H1 (cell line): Measurements from ENCODE around the gene TSHZ2. TPM values are rescaled to one million over a fixed set of nuclear protein-coding genes. Genes with fewer than 3 reads are reported as not detected.

Experiments used
- CTCF ChIA-PET: fragments of 300-600 bp; sonication (Branson Sonifier 250); formaldehyde crosslinking; loops from one replicate; lab custom pipeline; 2021; ENCODE audit not compliant: partially characterized antibody; lab: Charles Lee
- POLR2A ChIA-PET: fragments of 300-600 bp; sonication (Branson Sonifier 250); formaldehyde crosslinking; loops from one replicate; lab custom pipeline; 2021; ENCODE audit warnings: inconsistent platforms; ENCODE audit not compliant: partially characterized antibody; lab: Charles Lee
- DNase-seq, 2 experiments: peaks; one replicate each; pipeline versions ENCODE4 v3.0.0 to v3.0.0-alpha.2; 2010 to 2022; ENCODE audit warnings: low spot score in 2 of 2, low read depth in 1 of 2, mixed read lengths in 1 of 2
- FAIRE-seq: peaks from 2 replicates; lab custom pipeline; 2011; peaks lifted over from hg19 to GRCh38; lab: Jason Lieb, UNC
- H2AFZ ChIP-seq: 2 replicates; pipeline ENCODE4 v1.8.1; 2012; ENCODE audit warnings: low read length, inconsistent platforms
- H2AK5ac ChIP-seq: 2 replicates; pipeline ENCODE4 v1.6.1; 2013; ENCODE audit warnings: low read depth, low read length
- H2BK120ac ChIP-seq: replicated peaks from 2 replicates; pipeline ENCODE3; 2013; ENCODE audit warnings: low read depth, low read length, inconsistent platforms
- H2BK12ac ChIP-seq: 2 replicates; pipeline ENCODE4 v1.6.1; 2013; ENCODE audit warnings: low read depth, low read length
- H2BK15ac ChIP-seq: 2 replicates; pipeline ENCODE4 v1.6.1; 2013; ENCODE audit warnings: low read length
- H2BK20ac ChIP-seq: 2 replicates; pipeline ENCODE4 v1.6.1; 2013; ENCODE audit warnings: low read length
- H2BK5ac ChIP-seq: 2 replicates; pipeline ENCODE4 v1.6.1; 2013; ENCODE audit warnings: low read depth, low read length
- H3K14ac ChIP-seq: 2 replicates; pipeline ENCODE4 v1.6.1; 2013; ENCODE audit warnings: inconsistent platforms; ENCODE audit not compliant: insufficient read length
- H3K18ac ChIP-seq: 2 replicates; pipeline ENCODE4 v1.6.1; 2013; ENCODE audit warnings: low read length; ENCODE audit errors: extremely low read depth
- H3K23ac ChIP-seq: 2 replicates; pipeline ENCODE4 v1.6.1; 2013; ENCODE audit warnings: inconsistent platforms; ENCODE audit not compliant: insufficient read length
- H3K23me2 ChIP-seq: 2 replicates; pipeline ENCODE4 v1.6.1; 2013; ENCODE audit warnings: low read depth, low read length
- H3K27ac ChIP-seq: 2 replicates; pipeline ENCODE4 v1.6.1; 2011; ENCODE audit warnings: low read depth, low read length, inconsistent platforms
- H3K27me3 ChIP-seq, 4 experiments: replicated peaks in 1 of 4; 1 replicate in 1 of 4; 2 replicates in 3 of 4; pipeline versions ENCODE4 v1.6.1 to v1.8.1; 2011 to 2013; ENCODE audit warnings: low read length in 3 of 4, mild to moderate bottlenecking in 3 of 4, inconsistent platforms in 2 of 4, mixed read lengths in 2 of 4, moderate library complexity in 1 of 4; ENCODE audit not compliant: control insufficient read depth in 3 of 4, insufficient read depth in 3 of 4; ENCODE audit errors: extremely low read depth in 1 of 4
- H3K36me3 ChIP-seq, 4 experiments: 2 replicates each; pipeline versions ENCODE4 v1.6.1 to v1.8.1; 2011 to 2013; ENCODE audit warnings: mild to moderate bottlenecking in 4 of 4, low read length in 3 of 4, moderate library complexity in 2 of 4, control low read depth in 1 of 4, inconsistent platforms in 1 of 4; ENCODE audit not compliant: insufficient read depth in 4 of 4, control insufficient read depth in 2 of 4
- H3K4ac ChIP-seq: replicated peaks from 2 replicates; pipeline ENCODE3; 2013; ENCODE audit warnings: low read length, low read depth, mixed read lengths, inconsistent platforms; ENCODE audit not compliant: insufficient read length
- H3K4me1 ChIP-seq, 4 experiments: replicated peaks in 1 of 4; 1 replicate in 1 of 4; 2 replicates in 3 of 4; pipeline versions ENCODE4 v1.6.1 to v1.8.1; 2011 to 2013; ENCODE audit warnings: low read length in 3 of 4, inconsistent platforms in 2 of 4, mixed read lengths in 1 of 4; ENCODE audit not compliant: insufficient read depth in 4 of 4, control insufficient read depth in 3 of 4
- H3K4me2 ChIP-seq, 2 experiments: 2 replicates each; pipeline versions ENCODE4 v1.6.1 to v1.8.1; 2011 to 2013; ENCODE audit warnings: low read depth in 2 of 2, low read length in 2 of 2, control low read depth in 1 of 2, inconsistent platforms in 1 of 2, mild to moderate bottlenecking in 1 of 2; ENCODE audit not compliant: insufficient read depth in 1 of 2
- H3K4me3 ChIP-seq, 4 experiments: fragments of 200-600, 300-600 bp in 1 of 4; sonication (generic), shearing (Covaris generic), sonication (Bioruptor Twin) in 1 of 4; 2 replicates each; pipeline versions ENCODE4 v1.5.1 to v1.8.1; 2011 to 2016; ENCODE audit warnings: low read length in 4 of 4, low read depth in 3 of 4, control low read depth in 2 of 4, inconsistent platforms in 2 of 4, mild to moderate bottlenecking in 2 of 4, mixed read lengths in 1 of 4, moderate library complexity in 1 of 4; ENCODE audit not compliant: insufficient read depth in 2 of 4; ENCODE audit errors: extremely low read depth in 1 of 4
- H3K56ac ChIP-seq: replicated peaks from 2 replicates; pipeline ENCODE3; 2013; ENCODE audit warnings: low read depth, mild to moderate bottlenecking, mixed read lengths, low read length, inconsistent platforms; ENCODE audit not compliant: insufficient read length
- H3K79me1 ChIP-seq: 2 replicates; pipeline ENCODE4 v1.6.1; 2013; ENCODE audit warnings: low read depth, low read length, control low read depth
- H3K79me2 ChIP-seq, 2 experiments: 2 replicates each; pipeline versions ENCODE4 v1.6.1 to v1.8.1; 2012 to 2013; ENCODE audit warnings: low read length in 2 of 2, mild to moderate bottlenecking in 2 of 2, inconsistent platforms in 1 of 2; ENCODE audit not compliant: insufficient read depth in 2 of 2, control insufficient read depth in 1 of 2
- H3K9ac ChIP-seq, 4 experiments: replicated peaks in 1 of 4; 1 replicate in 1 of 4; 2 replicates in 3 of 4; pipeline versions ENCODE4 v1.6.1 to v1.8.1; 2011 to 2013; ENCODE audit warnings: low read depth in 3 of 4, low read length in 3 of 4, control low read depth in 2 of 4, mild to moderate bottlenecking in 2 of 4, moderate library complexity in 2 of 4, inconsistent platforms in 1 of 4; ENCODE audit errors: extremely low read depth in 1 of 4
- H3K9me3 ChIP-seq, 2 experiments: 2 replicates each; pipeline versions ENCODE4 v1.6.1 to v1.8.1; 2012 to 2013; ENCODE audit warnings: mild to moderate bottlenecking in 2 of 2, moderate library complexity in 2 of 2, control low read depth in 1 of 2, inconsistent platforms in 1 of 2, low read depth in 1 of 2, low read length in 1 of 2, mixed read lengths in 1 of 2; ENCODE audit not compliant: insufficient read depth in 2 of 2
- H4K20me1 ChIP-seq, 2 experiments: replicated peaks in 1 of 2; 2 replicates each; pipeline versions ENCODE3 to v1.8.1; 2011 to 2013; ENCODE audit warnings: inconsistent platforms in 2 of 2, low read length in 2 of 2, mild to moderate bottlenecking in 1 of 2; ENCODE audit not compliant: insufficient read depth in 2 of 2, control insufficient read depth in 1 of 2
- H4K5ac ChIP-seq: 2 replicates; pipeline ENCODE4 v1.6.1; 2013; ENCODE audit warnings: low read length, low read depth, mixed read lengths, inconsistent platforms; ENCODE audit not compliant: insufficient read length
- H4K8ac ChIP-seq: 2 replicates; pipeline ENCODE4 v1.8.0; 2013; ENCODE audit warnings: mild to moderate bottlenecking, moderate library complexity, low read length, inconsistent platforms; ENCODE audit not compliant: insufficient read depth; ENCODE audit errors: extremely low read depth
- H4K91ac ChIP-seq: replicated peaks from 2 replicates; pipeline ENCODE3; 2013; ENCODE audit warnings: low read length, mixed read lengths, inconsistent platforms; ENCODE audit not compliant: insufficient read length
- JUN ChIP-seq: IDR thresholded peaks from 2 replicates; pipeline ENCODE4 v1.6.1; 2011; ENCODE audit warnings: low read depth, mild to moderate bottlenecking, improper control_type of control experiment, low read length
- KDM4A ChIP-seq: IDR thresholded peaks from one replicate; pipeline ENCODE4 v1.7.1; 2012; ENCODE audit warnings: low read depth, mild to moderate bottlenecking, moderate library complexity, low read length, inconsistent platforms; ENCODE audit not compliant: severe bottlenecking
- POU5F1 ChIP-seq: IDR thresholded peaks from 2 replicates; pipeline ENCODE4 v1.6.1; 2011; ENCODE audit warnings: low read depth, mild to moderate bottlenecking, low read length, moderate library complexity
- RBBP5 ChIP-seq: IDR thresholded peaks from 2 replicates; pipeline ENCODE4 v1.7.1; 2012; ENCODE audit warnings: low read depth, mild to moderate bottlenecking, inconsistent platforms, low read length, moderate library complexity, borderline replicate concordance
- RNF2 ChIP-seq: fragments of 200-900, 300-1000 bp; sonication (generic); IDR thresholded peaks from 2 replicates; pipeline ENCODE4 v1.7.1; 2016; ENCODE audit warnings: borderline replicate concordance, low read depth, mild to moderate bottlenecking, antibody characterized with exemption, low read length; ENCODE audit not compliant: poor library complexity, severe bottlenecking; ENCODE audit errors: missing control alignments
- SIRT6 ChIP-seq: IDR thresholded peaks from one replicate; pipeline ENCODE4 v1.7.1; 2012; ENCODE audit warnings: low read length, inconsistent platforms
- TCF12 ChIP-seq: IDR thresholded peaks from 2 replicates; pipeline ENCODE4 v1.6.1; 2011; ENCODE audit warnings: low read depth, mild to moderate bottlenecking, low read length
- ZNF274 ChIP-seq: IDR thresholded peaks from 2 replicates; pipeline ENCODE4 v1.7.0; 2012; ENCODE audit warnings: low read length, borderline replicate concordance; ENCODE audit errors: extremely low read depth
- WGBS, 2 experiments: shearing (Covaris generic) in 1 of 2; methylation state at CpG; one replicate each; pipeline versions ENCODE4 v1.1.6 to v1.1.7; 2013 to 2015; ENCODE audit warnings: low lambda C conversion rate in 2 of 2, mixed read lengths in 2 of 2, inconsistent platforms in 1 of 2, low coverage in 1 of 2, missing lambda C conversion rate in 1 of 2; ENCODE audit not compliant: insufficient replicate concordance in 2 of 2, insufficient coverage in 1 of 2, insufficient read length in 1 of 2; ENCODE audit errors: extremely low coverage in 1 of 2, missing lambda C conversion rate in 1 of 2; 5-methylcytosine and 5-hydroxymethylcytosine counted together
- polyA plus RNA-seq, 7 experiments: library from polyadenylated mRNA; depleted of rRNA in 3 of 7; stranded (reverse) in 5 of 7; unstranded in 2 of 7; fragments of >200 nt in 5 of 7; fragments of 200-250 nt in 2 of 7; gene quantifications; 1 replicate in 5 of 7; 2 replicates in 1 of 7; 4 replicates in 1 of 7; pipeline versions ENCODE4 v1.2.1 to v1.2.3, GENCODE V29; 2011 to 2013; ENCODE audit warnings: missing spikeins in 2 of 7, mixed read lengths in 2 of 7
- total RNA-seq: library from RNA; stranded (reverse); fragmentation: NEBNext Ultra II Directional; extraction: Animal tissue kit (Norgen Biotek cat#: 25700); gene quantifications from 2 replicates; pipeline ENCODE4 v1.2.1, GENCODE V29; 2021

TSHZ2 gene
- total and polyA plus RNA-seq, 2 of the 8 experiments (the other 6 are each of a cell fraction or from before 2014, with no cell fraction given): 0.14 to 0.30 TPM

DNA sequence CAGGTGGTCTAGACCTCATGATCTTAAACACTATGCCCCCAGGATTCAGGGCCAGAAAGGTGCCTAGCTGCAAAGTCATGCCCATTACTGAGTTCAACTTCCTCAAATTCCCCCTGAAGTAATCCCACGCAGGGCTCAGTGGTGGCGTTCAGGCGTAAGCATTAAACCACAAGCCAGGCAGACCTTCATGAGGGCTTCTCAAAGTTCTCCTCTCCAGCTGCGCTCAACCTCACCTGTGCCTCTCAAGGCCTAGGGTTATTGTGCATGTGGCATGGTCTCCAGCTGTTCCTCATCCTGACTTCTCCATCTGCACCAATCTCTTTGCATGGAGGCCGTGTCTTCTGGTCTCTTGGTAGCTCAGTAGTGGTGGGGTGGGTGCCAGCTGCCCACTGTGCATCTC lies 113.6 kb downstream of the TSHZ2 start:
- Histone ChIP-seq H3K23me2 (no peaks in the 10 kb centered on the region), H3K79me2 (no peaks in the 10 kb centered on the region), H2BK5ac (no peak overlapping the region), H2AFZ (no peak overlapping the region), H3K23ac (no peak overlapping the region), H2BK12ac (no peak overlapping the region), H2BK20ac (no peak overlapping the region), H3K4me1 (no peaks in the 10 kb centered on the region), H3K36me3 (no peaks in the 10 kb centered on the region), H2BK120ac (no peak overlapping the region), H3K79me1 (no peaks in the 10 kb centered on the region), H3K18ac (no peak overlapping the region), H2AK5ac (no peak overlapping the region), H4K20me1 (no peaks in the 10 kb centered on the region), H3K56ac (no peak overlapping the region), H4K5ac (no peak overlapping the region), H3K4me3 (no peak overlapping the region), H3K27ac (no peak overlapping the region), H4K8ac (no peak overlapping the region), H4K91ac (no peak overlapping the region), H3K4ac (no peak overlapping the region), H3K27me3 (no peaks in the 10 kb centered on the region), H3K14ac (no peak overlapping the region), H3K9ac (no peak overlapping the region), H2BK15ac (no peak overlapping the region), H3K4me2 (no peak overlapping the region), H3K9me3 (no peaks in the 10 kb centered on the region)
- TF ChIP-seq TCF12 (no peak), POU5F1 (no peak), ZNF274 (no peak), KDM4A (no peak), JUN (no peak), RNF2 (no peak), SIRT6 (no peak), RBBP5 (no peak)
- CTCF ChIA-PET: no interaction called here
- POLR2A ChIA-PET: no interaction called here
- FAIRE-seq (no peak), DNase-seq (no peak)
- WGBS, 2 experiments: 89% methylated on average over 5 of the region's 5 CpGs; no CpG with 5 or more reads in 1 of the 2 experiments
